SK-N-SH (cell line): ENCODE data around the gene GULP1. TPM values are rescaled to one million over a fixed set of nuclear protein-coding genes. Genes with fewer than 3 reads are reported as not detected.

Experiments used
- CTCF ChIA-PET: fragments of 300-600, 350-600 bp; formaldehyde crosslinking; extraction: SDS; loops from one replicate; lab custom pipeline; 2021; lab: Yijun Ruan, JAX
- POLR2A ChIA-PET: fragments of 350-600 bp; sonication (Branson Sonifier 250); formaldehyde crosslinking; extraction: SDS; loops from one replicate; lab custom pipeline; 2020; ENCODE audit warnings: antibody characterized with exemption, inconsistent platforms; lab: Yijun Ruan, JAX
- DNase-seq: peaks from one replicate; pipeline ENCODE4 v3.0.0; 2012
- H2AFZ ChIP-seq: fragments of 200-600 bp; sonication (generic); 2 replicates; pipeline ENCODE4 v1.8.1; 2016; ENCODE audit warnings: antibody characterized with exemption, mild to moderate bottlenecking, low read depth
- H3F3A ChIP-seq: fragments of 200-600 bp; sonication (generic); replicated peaks from 2 replicates; pipeline ENCODE3; 2016; ENCODE audit warnings: antibody characterized with exemption, mild to moderate bottlenecking; ENCODE audit not compliant: insufficient read depth
- H3K27ac ChIP-seq, 2 experiments: fragments of 200-500 bp in 1 of 2; fragments of 200-600 bp in 1 of 2; sonication (Bioruptor generic) in 1 of 2; sonication (generic), shearing (Covaris generic) in 1 of 2; 2 replicates each; pipeline versions ENCODE4 v1.5.1 to v1.6.1; 2014 to 2016; ENCODE audit warnings: low read depth in 2 of 2, inconsistent platforms in 1 of 2, low read length in 1 of 2, mild to moderate bottlenecking in 1 of 2, mixed read lengths in 1 of 2
- H3K27me3 ChIP-seq: fragments of 200-600 bp; sonication (generic), shearing (Covaris generic); 2 replicates; pipeline ENCODE4 v1.6.1; 2016; ENCODE audit warnings: mixed run types; ENCODE audit not compliant: insufficient read depth
- H3K36me3 ChIP-seq, 2 experiments: fragments of 200-500 bp in 1 of 2; fragments of 200-600 bp in 1 of 2; sonication (Bioruptor generic) in 1 of 2; sonication (generic) in 1 of 2; replicated peaks in 1 of 2; 2 replicates each; pipeline versions ENCODE3 to v1.5.1; 2014 to 2016; ENCODE audit warnings: low read length in 1 of 2, mild to moderate bottlenecking in 1 of 2; ENCODE audit not compliant: insufficient read depth in 2 of 2, control insufficient read depth in 1 of 2
- H3K4me1 ChIP-seq, 2 experiments: fragments of 200-500 bp in 1 of 2; fragments of 200-600 bp in 1 of 2; sonication (Bioruptor generic) in 1 of 2; sonication (generic), shearing (Covaris generic) in 1 of 2; 2 replicates each; pipeline versions ENCODE4 v1.5.1 to v1.6.1; 2014 to 2016; ENCODE audit warnings: low read depth in 1 of 2, low read length in 1 of 2, mixed run types in 1 of 2; ENCODE audit not compliant: insufficient read depth in 2 of 2, control insufficient read depth in 1 of 2
- H3K4me2 ChIP-seq: fragments of 200-600 bp; sonication (generic), shearing (Covaris generic); 2 replicates; pipeline ENCODE4 v1.6.1; 2017; ENCODE audit warnings: mixed run types
- H3K4me3 ChIP-seq, 2 experiments: fragments of 200-500 bp in 1 of 2; fragments of 200-600 bp in 1 of 2; sonication (Bioruptor generic) in 1 of 2; sonication (generic), shearing (Covaris generic) in 1 of 2; 2 replicates each; pipeline versions ENCODE4 v1.5.1 to v1.8.1; 2014 to 2016; ENCODE audit warnings: low read depth in 2 of 2, inconsistent platforms in 1 of 2, low read length in 1 of 2, mild to moderate bottlenecking in 1 of 2, mixed read lengths in 1 of 2, moderate library complexity in 1 of 2
- H3K79me2 ChIP-seq: fragments of 200-600 bp; sonication (generic); 2 replicates; pipeline ENCODE4 v1.8.1; 2017; ENCODE audit warnings: mild to moderate bottlenecking; ENCODE audit not compliant: insufficient read depth
- H3K9ac ChIP-seq: fragments of 200-600 bp; sonication (generic); 2 replicates; pipeline ENCODE4 v1.6.1; 2017; ENCODE audit warnings: mixed run types
- H3K9me2 ChIP-seq: fragments of 200-600 bp; sonication (generic); 2 replicates; pipeline ENCODE4 v1.6.1; 2017; ENCODE audit warnings: mixed run types
- H3K9me3 ChIP-seq: fragments of 200-600 bp; sonication (generic); 2 replicates; pipeline ENCODE4 v1.6.1; 2017; ENCODE audit warnings: mixed run types, mild to moderate bottlenecking, moderate library complexity
- H4K20me1 ChIP-seq: fragments of 200-600 bp; sonication (generic); 2 replicates; pipeline ENCODE4 v1.6.1; 2017; ENCODE audit warnings: mild to moderate bottlenecking, mixed run types; ENCODE audit not compliant: insufficient read depth
- EZH2phosphoT487 ChIP-seq: fragments of 200-600 bp; sonication (generic); IDR thresholded peaks from 2 replicates; pipeline ENCODE4 v1.6.1; 2017; ENCODE audit warnings: low read depth, mixed run types, mild to moderate bottlenecking, antibody characterized with exemption, moderate library complexity, borderline replicate concordance
- FOXJ3 ChIP-seq: sonication (generic); formaldehyde crosslinking; IDR thresholded peaks from 2 replicates; pipeline ENCODE4 v1.5.1; 2020; ENCODE audit warnings: mild to moderate bottlenecking, missing genetic modification reagents
- FOXM1 ChIP-seq: IDR thresholded peaks from 2 replicates; pipeline ENCODE4 v1.4.0; 2012; ENCODE audit warnings: low read depth, mild to moderate bottlenecking
- GABPA ChIP-seq: IDR thresholded peaks from 2 replicates; pipeline ENCODE4 v1.4.0; 2012; ENCODE audit warnings: low read depth, mild to moderate bottlenecking
- IRF3 ChIP-seq: fragments of 150-350 bp; IDR thresholded peaks from 2 replicates; pipeline ENCODE4 v1.6.1; 2016; ENCODE audit warnings: mild to moderate bottlenecking, low read depth, low read length
- MAX ChIP-seq: IDR thresholded peaks from 2 replicates; pipeline ENCODE4 v1.4.0; 2012; ENCODE audit warnings: low read depth
- MEF2A ChIP-seq: IDR thresholded peaks from 2 replicates; pipeline ENCODE4 v1.4.0; 2012; ENCODE audit warnings: low read depth, borderline replicate concordance
- MXI1 ChIP-seq: IDR thresholded peaks from 2 replicates; pipeline ENCODE4 v1.6.1; 2012; ENCODE audit warnings: mild to moderate bottlenecking, low read depth, low read length, improper control_type of control experiment
- NRF1 ChIP-seq: IDR thresholded peaks from 2 replicates; pipeline ENCODE4 v1.6.1; 2012; ENCODE audit warnings: low read depth, mild to moderate bottlenecking, low read length
- RAD21 ChIP-seq: IDR thresholded peaks from 2 replicates; pipeline ENCODE4 v1.6.1; 2012; ENCODE audit warnings: mild to moderate bottlenecking, low read length
- REST ChIP-seq: IDR thresholded peaks from 2 replicates; pipeline ENCODE4 v1.6.1; 2012; ENCODE audit warnings: mild to moderate bottlenecking, low read depth, low read length, moderate library complexity
- RXRA ChIP-seq: IDR thresholded peaks from 2 replicates; pipeline ENCODE4 v1.4.0; 2012; ENCODE audit warnings: low read depth, mild to moderate bottlenecking, borderline replicate concordance
- SIN3A ChIP-seq: IDR thresholded peaks from 2 replicates; pipeline ENCODE4 v1.6.1; 2012; ENCODE audit warnings: low read depth, mild to moderate bottlenecking, low read length, moderate library complexity, borderline replicate concordance
- USF2 ChIP-seq: fragments of 150-350 bp; IDR thresholded peaks from 2 replicates; pipeline ENCODE4 v1.6.1; 2017; ENCODE audit warnings: antibody characterized with exemption, low read length, low read depth, borderline replicate concordance
- WGBS: methylation state at CpG from one replicate; pipeline ENCODE4 v1.1.6; 2017; ENCODE audit warnings: low lambda C conversion rate; 5-methylcytosine and 5-hydroxymethylcytosine counted together
- polyA plus RNA-seq, 3 experiments: library from polyadenylated mRNA; depleted of rRNA; stranded (reverse); fragments of >200 nt; gene quantifications; 2 replicates each; pipeline ENCODE4 v1.2.3, GENCODE V29; 2012

GULP1 gene
- polyA plus RNA-seq, 1 of the 3 experiments (the other 2 are of a cell fraction): 33.8 TPM

- TF ChIP-seq EZH2phosphoT487 (no peak), RAD21 (peak; percentile 31), FOXJ3 (CRISPR knock-in tag) (peak; percentile 66; the same call in 1 of the 2 replicates), IRF3 (no peak), MAX (no peak), FOXM1 (0 out of 2 replicates have a peak, but pooled peaks have one; percentile 18), NRF1 (no peak), REST (no peak), MEF2A (no peak), RXRA (no peak), SIN3A (no peak), USF2 (no peak)
Observed at GRCh38 chr2:188416367-188416766, 124.7 kb downstream of the GULP1 start (continued).

GRCh38 chr2:188422726-188423125, 131.1 kb downstream of the GULP1 start:
- ChIA-PET CTCF (interaction anchor here (1.0 kb wide), 1 partner anchor 9 kb away, joined by 4 read pairs; no protein-coding TSS in a partner anchor), POLR2A (no interaction called here)
- TF ChIP-seq RAD21 (no peak), GABPA (no peak), MXI1 (no peak), NRF1 (no peak)
- H3K9ac ChIP-seq: no peak overlapping the region
- H3K79me2 ChIP-seq: peaks cover 43% of the 10 kb centered on the region
- H3K9me2 ChIP-seq: no peaks in the 10 kb centered on the region
- peaks cover 0 to 13% of the 10 kb centered on the region in 2 experiments; a peak in 2 of 4 replicates for H3K4me1 ChIP-seq
- H3K27ac ChIP-seq: peak overlapping the region in 1 of 2 experiments; percentile 34; a peak in 2 of 4 replicates
- peaks cover 0 to 20% of the 10 kb centered on the region in 2 experiments for H3K36me3 ChIP-seq
- peaks cover 13% of the 10 kb centered on the region for H3F3A ChIP-seq
- no peaks in the 10 kb centered on the region for H4K20me1 ChIP-seq
- DNase-seq: no peak
- no peak overlapping the region for H3K4me3 ChIP-seq
- H3K27me3 ChIP-seq: no peaks in the 10 kb centered on the region
- H3K9me3 ChIP-seq: peaks cover 5% of the 10 kb centered on the region; the same call in 1 of the 2 replicates
- no peak overlapping the region for H2AFZ ChIP-seq
- H3K4me2 ChIP-seq: no peak overlapping the region
- 88% methylated on average over 1 of the region's 1 CpG for WGBS
